H9 (cell line): ENCODE results near the gene ARHGAP25. TPM values are rescaled to one million over a fixed set of nuclear protein-coding genes. Genes with fewer than 3 reads are reported as not detected.
A peak's percentile ranks its signal among the peaks of the same experiment; 100 is the strongest.

Source experiments
- DNase-seq: peaks from one replicate; pipeline ENCODE4 v3.0.0-alpha.2; 2017
- H2AFZ ChIP-seq: one replicate; pipeline ENCODE4 v1.6.1; 2013; ENCODE audit warnings: mild to moderate bottlenecking, low read length, control low read depth, moderate library complexity
- H2AK5ac ChIP-seq: 2 replicates; pipeline ENCODE4 v1.6.1; 2013; ENCODE audit warnings: low read length, control low read depth, mixed read lengths; ENCODE audit not compliant: insufficient read length
- H2BK120ac ChIP-seq: one replicate; pipeline ENCODE4 v1.6.1; 2013; ENCODE audit warnings: low read depth, mild to moderate bottlenecking, low read length, control low read depth, inconsistent platforms; ENCODE audit not compliant: poor library complexity, severe bottlenecking
- H2BK12ac ChIP-seq: 2 replicates; pipeline ENCODE4 v1.6.1; 2013; ENCODE audit warnings: low read length, control low read depth, mixed read lengths, low read depth; ENCODE audit not compliant: insufficient read length
- H2BK15ac ChIP-seq: 2 replicates; pipeline ENCODE4 v1.6.1; 2013; ENCODE audit warnings: low read depth, low read length, control low read depth
- H2BK20ac ChIP-seq: one replicate; pipeline ENCODE4 v1.6.1; 2013; ENCODE audit warnings: low read depth, mild to moderate bottlenecking, low read length, control low read depth, inconsistent platforms; ENCODE audit not compliant: poor library complexity, severe bottlenecking
- H2BK5ac ChIP-seq: 2 replicates; pipeline ENCODE4 v1.6.1; 2013; ENCODE audit warnings: low read length, control low read depth, mixed read lengths; ENCODE audit not compliant: insufficient read length
- H3K14ac ChIP-seq: 2 replicates; pipeline ENCODE4 v1.6.1; 2013; ENCODE audit warnings: low read length, control low read depth; ENCODE audit not compliant: insufficient read depth
- H3K18ac ChIP-seq: 2 replicates; pipeline ENCODE4 v1.6.1; 2013; ENCODE audit warnings: low read depth, mild to moderate bottlenecking, mixed read lengths, low read length, control low read depth; ENCODE audit not compliant: insufficient read length
- H3K23ac ChIP-seq: 2 replicates; pipeline ENCODE4 v1.6.1; 2013; ENCODE audit warnings: low read length, control low read depth, mixed read lengths, low read depth; ENCODE audit not compliant: insufficient read length
- H3K23me2 ChIP-seq: 2 replicates; pipeline ENCODE4 v1.6.1; 2013; ENCODE audit warnings: low read depth, mild to moderate bottlenecking, mixed read lengths, low read length, control low read depth; ENCODE audit not compliant: insufficient read length, poor library complexity, severe bottlenecking
- H3K27ac ChIP-seq: 2 replicates; pipeline ENCODE4 v1.5.1; 2013; ENCODE audit warnings: low read length, control low read depth, mixed read lengths, low read depth; ENCODE audit not compliant: insufficient read length
- H3K27me3 ChIP-seq: 2 replicates; pipeline ENCODE4 v1.6.1; 2013; ENCODE audit warnings: low read length, control low read depth, inconsistent platforms; ENCODE audit not compliant: insufficient read depth
- H3K4ac ChIP-seq: 2 replicates; pipeline ENCODE4 v1.6.1; 2013; ENCODE audit warnings: low read depth, mild to moderate bottlenecking, control low read depth, inconsistent platforms, low read length, moderate library complexity
- H3K4me1 ChIP-seq: 2 replicates; pipeline ENCODE4 v1.6.1; 2013; ENCODE audit warnings: low read length, control low read depth, inconsistent platforms; ENCODE audit not compliant: insufficient read depth
- H3K4me2 ChIP-seq: 2 replicates; pipeline ENCODE4 v1.6.1; 2013; ENCODE audit warnings: low read length, control low read depth, mixed read lengths; ENCODE audit not compliant: insufficient read length, insufficient read depth
- H3K56ac ChIP-seq: 2 replicates; pipeline ENCODE4 v1.6.1; 2013; ENCODE audit warnings: low read depth, mild to moderate bottlenecking, mixed read lengths, low read length, control low read depth; ENCODE audit not compliant: insufficient read length
- H3K79me1 ChIP-seq: 2 replicates; pipeline ENCODE4 v1.6.1; 2013; ENCODE audit warnings: low read depth, mild to moderate bottlenecking, moderate library complexity, low read length, control low read depth, inconsistent platforms; ENCODE audit not compliant: insufficient read depth, poor library complexity, severe bottlenecking
- H3K79me2 ChIP-seq: 2 replicates; pipeline ENCODE4 v1.6.1; 2013; ENCODE audit warnings: low read length, control low read depth, inconsistent platforms; ENCODE audit not compliant: insufficient read depth
- H3K9ac ChIP-seq: 2 replicates; pipeline ENCODE4 v1.6.1; 2013; ENCODE audit warnings: low read length, control low read depth, mixed read lengths; ENCODE audit not compliant: insufficient read length; ENCODE audit errors: extremely low read depth
- H3K9me3 ChIP-seq: one replicate; pipeline ENCODE4 v1.6.1; 2013; ENCODE audit warnings: low read depth, low read length, inconsistent platforms; ENCODE audit not compliant: control insufficient read depth
- H3T11ph ChIP-seq: one replicate; pipeline ENCODE4 v1.6.1; 2013; ENCODE audit warnings: mild to moderate bottlenecking, low read length, control low read depth, inconsistent platforms
- H4K20me1 ChIP-seq: one replicate; pipeline ENCODE4 v1.6.1; 2013; ENCODE audit not compliant: control insufficient read depth, insufficient read length, insufficient read depth
- H4K5ac ChIP-seq: 2 replicates; pipeline ENCODE4 v1.6.1; 2013; ENCODE audit warnings: low read depth, mild to moderate bottlenecking, mixed read lengths, low read length, control low read depth; ENCODE audit not compliant: insufficient read length
- H4K8ac ChIP-seq: replicated peaks from 2 replicates; pipeline ENCODE4 v1.6.1; 2013; ENCODE audit warnings: low read length, control low read depth, mixed read lengths, low read depth; ENCODE audit not compliant: insufficient read length
- H4K91ac ChIP-seq: 2 replicates; pipeline ENCODE4 v1.6.1; 2013; ENCODE audit warnings: low read depth, mild to moderate bottlenecking, moderate library complexity, mixed read lengths, low read length, control low read depth; ENCODE audit not compliant: insufficient read length
- H3K27ac Mint-ChIP-seq, 3 experiments: 2 replicates in 2 of 3; 3 replicates in 1 of 3; pipeline ENCODE4 v1.8.0; 2020 to 2021; ENCODE audit warnings: mixed read lengths in 3 of 3, mild to moderate bottlenecking in 1 of 3, moderate library complexity in 1 of 3
- H3K27me3 Mint-ChIP-seq: 2 replicates; pipeline ENCODE4 v1.8.0; 2021; ENCODE audit warnings: low read depth, mild to moderate bottlenecking, moderate library complexity, mixed read lengths
- H3K36me3 Mint-ChIP-seq, 3 experiments: 2 replicates in 2 of 3; 3 replicates in 1 of 3; pipeline ENCODE4 v1.8.0; 2020 to 2021; ENCODE audit warnings: low read depth in 3 of 3, mixed read lengths in 3 of 3; ENCODE audit not compliant: insufficient read depth in 1 of 3
- H3K4me1 Mint-ChIP-seq, 2 experiments: 2 replicates each; pipeline ENCODE4 v1.8.0; 2020; ENCODE audit warnings: mixed read lengths in 2 of 2
- H3K4me3 Mint-ChIP-seq, 2 experiments: 2 replicates in 1 of 2; 3 replicates in 1 of 2; pipeline ENCODE4 v1.8.0; 2020 to 2021; ENCODE audit warnings: mild to moderate bottlenecking in 2 of 2, mixed read lengths in 2 of 2, moderate library complexity in 1 of 2
- H3K9me3 Mint-ChIP-seq, 2 experiments: 2 replicates in 1 of 2; 3 replicates in 1 of 2; pipeline ENCODE4 v1.8.0; 2020; ENCODE audit warnings: mild to moderate bottlenecking in 2 of 2, mixed read lengths in 2 of 2, moderate library complexity in 1 of 2
- CTCF ChIP-seq: fragments of 200-600 bp; sonication (generic); conservative IDR thresholded peaks from 3 replicates; pipeline ENCODE4 v1.8.0; 2021; ENCODE audit warnings: antibody characterized with exemption, mild to moderate bottlenecking
- whole genome bisulfite sequencing: extraction: QIAGEN DNeasy Blood & Tissue Kit; methylation state at CpG from one replicate; pipeline ENCODE4 v1.1.7; 2013; ENCODE audit warnings: missing lambda C conversion rate, low lambda C conversion rate, mixed read lengths; ENCODE audit not compliant: insufficient read length; ENCODE audit errors: extremely low coverage; 5-methylcytosine and 5-hydroxymethylcytosine counted together
- total RNA-seq: library from RNA; stranded (reverse); gene quantifications from 2 replicates; pipeline ENCODE4 v1.2.1, GENCODE V29; 2021

ARHGAP25 gene
- total RNA-seq, 1 experiment from 2014 or later, result 1.3 TPM

GRCh38 chr2:68709421-68709911 is 25.1 kb upstream of the ARHGAP25 start:
- Mint-ChIP-seq H3K36me3 (0 out of 7 replicates have a peak, but pooled peaks cover 0 to 2% (median 0%) of the 10 kb centered on the region in 3 experiments), H3K27ac (peak overlapping the region in 2 of 3 experiments; percentile 65 to 83; a peak in 1 of 7 replicates), H3K27me3 (no peaks in the 10 kb centered on the region), H3K9me3 (no peaks in the 10 kb centered on the region; a peak in 1 of 5 replicates), H3K4me3 (peak overlapping the region in 1 of 2 experiments; percentile 23; a peak in 1 of 5 replicates), H3K4me1 (peaks cover 2 to 5% of the 10 kb centered on the region in 2 experiments; a peak in 3 of 4 replicates)
- no peaks in the 10 kb centered on the region for H3K23me2 ChIP-seq
- H3K27me3 ChIP-seq, result no peaks in the 10 kb centered on the region
- H3K56ac ChIP-seq, result no peak overlapping the region
- no CpG with 5 or more reads among the region's 5 CpGs for WGBS
- no peak overlapping the region for H2BK5ac ChIP-seq
- DNase-seq, result peak; percentile 41
- H2BK15ac ChIP-seq, result no peak overlapping the region
- no peak overlapping the region for H3K14ac ChIP-seq
- H4K5ac ChIP-seq, result no peak overlapping the region
- no peak overlapping the region for H2AFZ ChIP-seq
- H3K4me1 ChIP-seq, result no peaks in the 10 kb centered on the region
- no peak overlapping the region for H3T11ph ChIP-seq
- H3K79me1 ChIP-seq, result no peaks in the 10 kb centered on the region
- no peak overlapping the region for H3K18ac ChIP-seq
- peak; percentile 76 for TF ChIP-seq CTCF
- no peaks in the 10 kb centered on the region for H4K20me1 ChIP-seq
- no peak overlapping the region for H3K23ac ChIP-seq
- H3K27ac ChIP-seq, result no peak overlapping the region
- H2BK20ac ChIP-seq, result no peak overlapping the region
- no peaks in the 10 kb centered on the region for H3K79me2 ChIP-seq
- no peak overlapping the region for H3K4ac ChIP-seq
- no peaks in the 10 kb centered on the region for H3K9me3 ChIP-seq
- no peak overlapping the region for H4K91ac ChIP-seq
- no peak overlapping the region for H2BK12ac ChIP-seq
- H2AK5ac ChIP-seq, result no peak overlapping the region
- H3K4me2 ChIP-seq, result no peak overlapping the region
- H3K9ac ChIP-seq, result no peak overlapping the region
- no peak overlapping the region for H2BK120ac ChIP-seq
- H4K8ac ChIP-seq, result no peak overlapping the region
